ENCODE measurements around the gene CSAD. TPM values are rescaled to one million over a fixed set of nuclear protein-coding genes. Genes with fewer than 3 reads are reported as not detected.

CSAD gene
- total RNA-seq, 6 experiments from 2014 or later, result 20.6 to 54.2 (median 37.1) TPM

DNA sequence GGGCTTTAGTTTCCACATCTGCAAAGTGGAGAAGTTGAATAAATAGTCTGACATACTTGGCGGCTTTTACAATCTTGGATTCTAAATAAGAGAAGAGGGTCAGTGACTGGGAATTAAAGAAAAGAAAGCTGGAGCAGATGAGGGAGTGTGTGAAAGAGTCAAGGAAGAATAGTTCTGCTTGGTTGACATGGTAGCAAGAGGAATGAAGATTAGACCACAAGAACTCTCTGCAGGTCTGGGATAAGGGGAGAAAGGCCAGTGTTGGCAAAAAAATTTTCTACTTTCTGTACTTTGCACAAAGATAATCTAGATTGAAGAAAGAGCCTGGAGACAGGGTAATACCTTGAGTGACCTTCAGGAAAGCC lies 20.4 kb upstream of the CSAD start:
- TF ChIP-seq, protein P1, sequence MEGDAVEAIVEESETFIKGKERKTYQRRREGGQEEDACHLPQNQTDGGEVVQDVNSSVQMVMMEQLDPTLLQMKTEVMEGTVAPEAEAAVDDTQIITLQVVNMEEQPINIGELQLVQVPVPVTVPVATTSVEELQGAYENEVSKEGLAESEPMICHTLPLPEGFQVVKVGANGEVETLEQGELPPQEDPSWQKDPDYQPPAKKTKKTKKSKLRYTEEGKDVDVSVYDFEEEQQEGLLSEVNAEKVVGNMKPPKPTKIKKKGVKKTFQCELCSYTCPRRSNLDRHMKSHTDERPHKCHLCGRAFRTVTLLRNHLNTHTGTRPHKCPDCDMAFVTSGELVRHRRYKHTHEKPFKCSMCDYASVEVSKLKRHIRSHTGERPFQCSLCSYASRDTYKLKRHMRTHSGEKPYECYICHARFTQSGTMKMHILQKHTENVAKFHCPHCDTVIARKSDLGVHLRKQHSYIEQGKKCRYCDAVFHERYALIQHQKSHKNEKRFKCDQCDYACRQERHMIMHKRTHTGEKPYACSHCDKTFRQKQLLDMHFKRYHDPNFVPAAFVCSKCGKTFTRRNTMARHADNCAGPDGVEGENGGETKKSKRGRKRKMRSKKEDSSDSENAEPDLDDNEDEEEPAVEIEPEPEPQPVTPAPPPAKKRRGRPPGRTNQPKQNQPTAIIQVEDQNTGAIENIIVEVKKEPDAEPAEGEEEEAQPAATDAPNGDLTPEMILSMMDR (IDR thresholded peaks at IDR 0.05), result no peak
- TF ChIP-seq POLR2A (IDR thresholded peaks at IDR 0.05), result no peak
- H3K4me3 ChIP-seq, result no peak overlapping the region
- H3K36me3 ChIP-seq, result no peaks in the 10 kb centered on the region
- no peak overlapping the region for H3K27ac ChIP-seq
- intact Hi-C loops (cut with DNase I), result no loop called here
- H3K9me3 ChIP-seq, result no peaks in the 10 kb centered on the region
- peaks cover 0 to 19% (median 4%) of the 10 kb centered on the region in 4 donors for H3K4me1 ChIP-seq
- ATAC-seq, result no peak
- no peak for DNase-seq
- H3K27me3 ChIP-seq, result no peaks in the 10 kb centered on the region
- 29% methylated on average over 1 of the region's 1 CpG for WGBS (ENCODE audit: insufficient coverage, low coverage, low lambda C conversion rate, missing lambda C conversion rate)

DNA sequence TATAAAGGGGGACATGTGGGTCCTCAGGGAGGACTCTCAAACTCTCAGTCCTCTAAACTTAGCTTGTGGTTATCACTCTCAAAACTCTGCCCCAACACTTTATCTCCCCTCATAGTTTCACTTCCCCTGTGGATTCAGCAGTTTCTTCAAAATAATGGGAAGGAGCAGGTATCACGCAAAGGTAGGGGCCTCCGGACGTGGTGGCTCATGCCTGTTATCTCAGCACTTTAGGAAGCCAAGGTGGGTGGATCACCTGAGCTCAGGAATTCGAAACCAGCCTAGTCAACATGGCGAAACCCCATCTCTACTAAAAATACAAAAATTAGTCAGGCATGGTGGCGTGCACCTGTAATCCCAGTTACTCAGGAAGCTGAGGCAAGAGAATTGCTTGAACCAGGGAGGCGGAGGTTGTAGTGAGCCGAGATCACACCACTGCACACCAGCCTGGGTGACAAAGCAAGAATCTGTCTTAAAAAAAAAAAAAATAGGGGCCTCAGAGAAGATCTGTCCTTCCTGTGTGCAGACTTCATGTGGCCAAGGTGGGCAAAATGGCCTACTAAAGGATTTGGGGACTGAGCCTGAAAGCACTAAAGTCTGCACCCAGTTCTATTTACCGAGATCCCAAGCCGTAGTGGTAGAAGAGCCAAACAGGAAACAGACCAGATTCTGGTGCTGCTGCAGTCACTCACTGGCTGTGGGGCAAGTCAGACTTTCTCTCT lies 19.9 kb upstream of the CSAD start:
- no peak for DNase-seq
- Histone ChIP-seq H3K27me3 (no peaks in the 10 kb centered on the region), H3K4me3 (no peak overlapping the region), H3K36me3 (no peaks in the 10 kb centered on the region), H3K27ac (no peak overlapping the region), H3K9me3 (no peaks in the 10 kb centered on the region), H3K4me1 (peaks cover 0 to 19% (median 4%) of the 10 kb centered on the region in 4 donors)
- TF ChIP-seq, protein P1 (IDR thresholded peaks at IDR 0.05), result no peak
- no peak for TF ChIP-seq POLR2A (IDR thresholded peaks at IDR 0.05)
- intact Hi-C loops (cut with DNase I), result no loop called here
- 44% methylated on average over 9 of the region's 10 CpGs for WGBS (ENCODE audit: insufficient coverage, low coverage, low lambda C conversion rate, missing lambda C conversion rate)
- ATAC-seq, result no peak

DNA sequence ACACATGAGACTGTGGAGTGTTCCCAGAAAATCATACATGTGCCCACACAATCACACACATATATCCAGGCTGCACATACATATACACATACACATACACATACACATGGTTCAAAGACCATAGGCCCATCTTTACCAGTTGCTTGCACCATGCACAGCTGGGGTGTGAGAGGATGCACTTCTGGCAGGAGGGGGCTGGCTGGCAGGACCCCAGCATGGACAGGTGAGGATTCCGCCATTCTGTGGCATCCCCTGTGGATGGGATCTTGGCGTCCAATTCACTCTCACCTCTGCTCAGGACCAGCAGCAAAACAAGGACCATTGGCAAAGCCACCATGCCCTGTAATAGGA lies 19.4 kb upstream of the CSAD start:
- intact Hi-C loops (cut with DNase I), result no loop called here
- no peaks in the 10 kb centered on the region for H3K9me3 ChIP-seq
- ATAC-seq (no peak), DNase-seq (no peak)
- H3K36me3 ChIP-seq, result no peaks in the 10 kb centered on the region
- no peak overlapping the region for H3K27ac ChIP-seq
- TF ChIP-seq, protein P1 (IDR thresholded peaks at IDR 0.05), result no peak
- no peak for TF ChIP-seq POLR2A (IDR thresholded peaks at IDR 0.05)
- WGBS (ENCODE audit: insufficient coverage, low coverage, low lambda C conversion rate, missing lambda C conversion rate), result 100% methylated on average over 1 of the region's 2 CpGs
- no peak overlapping the region for H3K4me3 ChIP-seq
- H3K27me3 ChIP-seq, result no peaks in the 10 kb centered on the region
- peaks cover 0 to 19% (median 4%) of the 10 kb centered on the region in 4 donors for H3K4me1 ChIP-seq

DNA sequence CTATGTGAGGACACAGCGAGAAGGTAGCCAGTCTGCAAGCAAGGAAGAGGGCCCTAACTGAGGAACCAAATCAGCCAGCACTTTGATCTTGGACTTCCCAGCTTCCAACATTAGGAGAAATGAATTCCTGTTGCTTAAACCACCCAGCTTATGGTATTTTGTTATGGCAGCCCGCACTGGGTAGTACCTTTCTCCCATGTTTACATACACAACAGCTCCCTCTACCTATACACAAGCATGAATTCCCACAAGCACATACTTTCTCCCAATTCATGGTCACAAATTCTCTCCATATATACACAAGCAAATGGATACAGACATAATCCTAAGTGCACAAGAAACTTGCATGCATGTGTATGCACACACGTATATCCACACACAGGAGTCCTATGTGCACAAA lies 19.0 kb upstream of the CSAD start:
- ATAC-seq (no peak), DNase-seq (no peak)
- peaks cover 0 to 23% (median 4%) of the 10 kb centered on the region in 4 donors for H3K4me1 ChIP-seq
- H3K27me3 ChIP-seq, result no peaks in the 10 kb centered on the region
- TF ChIP-seq POLR2A (IDR thresholded peaks at IDR 0.05), result no peak
- TF ChIP-seq, protein P1 (IDR thresholded peaks at IDR 0.05), result no peak
- 81% methylated on average over 2 of the region's 3 CpGs for WGBS (ENCODE audit: insufficient coverage, low coverage, low lambda C conversion rate, missing lambda C conversion rate)
- H3K36me3 ChIP-seq, result no peaks in the 10 kb centered on the region
- no peak overlapping the region for H3K4me3 ChIP-seq
- no peak overlapping the region for H3K27ac ChIP-seq
- H3K9me3 ChIP-seq, result no peaks in the 10 kb centered on the region
- intact Hi-C loops (cut with DNase I), result loop anchor here (5.0 to 10.0 kb wide), 3 partner anchors 37 to 135 kb away; no protein-coding TSS in a partner anchor

Measured in right lobe of liver (tissue), 6 donors.